ENCODE measurements around the gene DCUN1D2. TPM values are rescaled to one million over a fixed set of nuclear protein-coding genes. Genes with fewer than 3 reads are reported as not detected.

The DCUN1D2 gene
- total RNA-seq, 1 experiment from 2014 or later, result 33.0 TPM

- Histone ChIP-seq H3K36me3 (ENCODE audit: low read depth) (peaks cover 9% of the 10 kb centered on the region; the same call in 1 of the 2 replicates), H3K4me3 (no peak overlapping the region)
- CTCF ChIA-PET, result no interaction called here
Observed at GRCh38 chr13:113460599-113460998, 29.9 kb downstream of the DCUN1D2 start.

GRCh38 chr13:113460064-113460555 lies 30.4 kb downstream of the DCUN1D2 start:
- BruUV-seq (replicated peaks), result no TSS peak
- DNase-seq, result no peak
- H2AFZ ChIP-seq, result no peak overlapping the region
- TF ChIP-seq EZH2 (IDR thresholded peaks at IDR 0.05; ENCODE audit: low read depth) (no peak), CTCF (conservative IDR thresholded peaks at IDR 0.05) (no peak)
- H3K4me3 ChIP-seq, result no peak overlapping the region
- H3K27me3 ChIP-seq (ENCODE audit: insufficient read depth, low read depth), result no peaks in the 10 kb centered on the region
- no peak overlapping the region for H3K4me2 ChIP-seq
- intact Hi-C loops (cut with micrococcal nuclease; ENCODE audit: unreplicated experiment), result no loop called here
- H3F3A ChIP-seq (ENCODE audit: insufficient read depth, low read depth), result peaks cover 3% of the 10 kb centered on the region; the same call in 1 of the 2 replicates
- no peaks in the 10 kb centered on the region for H3K4me1 ChIP-seq (replicated peaks; ENCODE audit: insufficient read depth)
- H3K9me2 ChIP-seq (ENCODE audit: insufficient read depth), result no peaks in the 10 kb centered on the region
- H4K20me1 ChIP-seq (ENCODE audit: insufficient read depth), result peaks cover 4% of the 10 kb centered on the region; the same call in 1 of the 2 replicates
- H3K27ac ChIP-seq, result no peak overlapping the region
- H3K36me3 ChIP-seq (ENCODE audit: low read depth), result peaks cover 9% of the 10 kb centered on the region; the same call in 1 of the 2 replicates
- CTCF ChIA-PET, result no interaction called here
- H3K79me2 ChIP-seq (ENCODE audit: low read depth), result no peaks in the 10 kb centered on the region
- POLR2A ChIA-PET (ENCODE audit: unreplicated experiment), result no interaction called here
- no peaks in the 10 kb centered on the region for H3K9me3 ChIP-seq (ENCODE audit: insufficient read depth, low read depth)

More at GRCh38 chr13:113460599-113460998, 29.9 kb downstream of the DCUN1D2 start:
- H3K9me2 ChIP-seq (ENCODE audit: insufficient read depth), result no peaks in the 10 kb centered on the region
- no TSS peak for BruUV-seq (replicated peaks)
- H3K27ac ChIP-seq, result no peak overlapping the region
- no peaks in the 10 kb centered on the region for H3K79me2 ChIP-seq (ENCODE audit: low read depth)
- H3K9me3 ChIP-seq (ENCODE audit: insufficient read depth, low read depth), result no peaks in the 10 kb centered on the region
- peaks cover 3% of the 10 kb centered on the region; the same call in 1 of the 2 replicates for H3F3A ChIP-seq (ENCODE audit: insufficient read depth, low read depth)
- H4K20me1 ChIP-seq (ENCODE audit: insufficient read depth), result peaks cover 4% of the 10 kb centered on the region; the same call in 1 of the 2 replicates
- no peak for TF ChIP-seq EZH2 (IDR thresholded peaks at IDR 0.05; ENCODE audit: low read depth)
- no peak for TF ChIP-seq CTCF (conservative IDR thresholded peaks at IDR 0.05)
- H3K4me2 ChIP-seq, result no peak overlapping the region
- no peaks in the 10 kb centered on the region for H3K27me3 ChIP-seq (ENCODE audit: insufficient read depth, low read depth)
- POLR2A ChIA-PET (ENCODE audit: unreplicated experiment), result no interaction called here
- intact Hi-C loops (cut with micrococcal nuclease; ENCODE audit: unreplicated experiment), result no loop called here
- H3K4me1 ChIP-seq (replicated peaks; ENCODE audit: insufficient read depth), result no peaks in the 10 kb centered on the region
- no peak for DNase-seq
- no peak overlapping the region for H2AFZ ChIP-seq

GRCh38 chr13:113458253-113459065 lies 32.1 kb downstream of the DCUN1D2 start:
- POLR2A ChIA-PET (ENCODE audit: unreplicated experiment), result no interaction called here
- DNase-seq, result no peak

More at GRCh38 chr13:113458253-113459065, 32.1 kb downstream of the DCUN1D2 start:
- H3K9me3 ChIP-seq (ENCODE audit: insufficient read depth, low read depth), result no peaks in the 10 kb centered on the region
- no peaks in the 10 kb centered on the region for H3K79me2 ChIP-seq (ENCODE audit: low read depth)
- intact Hi-C loops (cut with micrococcal nuclease; ENCODE audit: unreplicated experiment), result loop anchor here (5.0 kb wide), 1 partner anchor 104 kb away; no protein-coding TSS in a partner anchor
- H3K27me3 ChIP-seq (ENCODE audit: insufficient read depth, low read depth), result no peaks in the 10 kb centered on the region
- no peak overlapping the region for H2AFZ ChIP-seq
- peaks cover 3% of the 10 kb centered on the region; the same call in 1 of the 2 replicates for H3F3A ChIP-seq (ENCODE audit: insufficient read depth, low read depth)
- no peak overlapping the region for H3K27ac ChIP-seq
- H3K4me1 ChIP-seq (replicated peaks; ENCODE audit: insufficient read depth), result no peaks in the 10 kb centered on the region
- CTCF ChIA-PET, result no interaction called here
- H3K9me2 ChIP-seq (ENCODE audit: insufficient read depth), result no peaks in the 10 kb centered on the region
- TF ChIP-seq EZH2 (IDR thresholded peaks at IDR 0.05; ENCODE audit: low read depth) (no peak), CTCF (conservative IDR thresholded peaks at IDR 0.05) (peak; percentile 49; the same call in 1 of the 2 replicates)
- no peak overlapping the region for H3K4me3 ChIP-seq
- H3K36me3 ChIP-seq (ENCODE audit: low read depth), result peaks cover 9% of the 10 kb centered on the region; the same call in 1 of the 2 replicates
- BruUV-seq (replicated peaks), result no TSS peak
- peaks cover 4% of the 10 kb centered on the region; the same call in 1 of the 2 replicates for H4K20me1 ChIP-seq (ENCODE audit: insufficient read depth)
- no peak overlapping the region for H3K4me2 ChIP-seq
